Upper lobe of left lung (tissue), 6 donors: ENCODE results near the gene PRKACA. TPM values are rescaled to one million over a fixed set of nuclear protein-coding genes. Genes with fewer than 3 reads are reported as not detected.

ENCODE experiments used
- ATAC-seq, 2 donors: fragments of 200-7000 bp; cut with Tn5 transposase; one replicate each; pipeline ENCODE4 v1.9.1; 2022; ENCODE audit warnings: mild to moderate bottlenecking in 2 of 2, moderate library complexity in 2 of 2; ENCODE audit not compliant: low FRiP score in 2 of 2
- DNase-seq, 2 donors: peaks; one replicate each; pipeline ENCODE4 v3.0.0-alpha.2; 2019 to 2020
- H3K27ac ChIP-seq, 4 donors: fragments of 200-600 bp; sonication (generic); one replicate each; pipeline ENCODE4 v1.5.1; 2016 to 2019
- H3K27me3 ChIP-seq, 4 donors: fragments of 200-600 bp; sonication (generic); one replicate each; pipeline ENCODE4 v1.5.1; 2017 to 2019
- H3K36me3 ChIP-seq, 4 donors: fragments of 200-600 bp; sonication (generic); one replicate each; pipeline ENCODE4 v1.5.1; 2016 to 2019
- H3K4me1 ChIP-seq, 4 donors: fragments of 200-600 bp; sonication (generic); one replicate each; pipeline ENCODE4 v1.5.1; 2018 to 2019
- H3K4me3 ChIP-seq, 4 donors: fragments of 200-600 bp; sonication (generic); one replicate each; pipeline ENCODE4 v1.5.1; 2017 to 2019; ENCODE audit warnings: mild to moderate bottlenecking in 2 of 4, moderate library complexity in 1 of 4
- H3K9me3 ChIP-seq, 4 donors: fragments of 200-600 bp; sonication (generic); one replicate each; pipeline ENCODE4 v1.5.1; 2018 to 2019
- CTCF ChIP-seq, 6 experiments: fragments of 450-650 bp in 4 of 6; fragments of 200-600 bp in 2 of 6; sonication (generic) in 2 of 6; IDR thresholded peaks; one replicate each; pipeline ENCODE4 v1.5.1; 2016 to 2019; ENCODE audit warnings: antibody characterized with exemption in 6 of 6
- EP300 ChIP-seq, 4 donors: sonication (generic); formaldehyde crosslinking; IDR thresholded peaks; one replicate each; pipeline ENCODE4 v1.5.1; 2017; ENCODE audit warnings: antibody characterized with exemption in 4 of 4, control low read depth in 2 of 4
- POLR2A ChIP-seq, 4 donors: fragments of 450-650 bp; IDR thresholded peaks; one replicate each; pipeline ENCODE4 v1.5.1; 2016 to 2017; ENCODE audit warnings: antibody characterized with exemption in 4 of 4, mild to moderate bottlenecking in 2 of 4
- POLR2AphosphoS5 ChIP-seq, 2 donors: sonication (generic); formaldehyde crosslinking; IDR thresholded peaks; one replicate each; pipeline ENCODE4 v1.5.1; 2017; ENCODE audit warnings: antibody characterized with exemption in 2 of 2
- WGBS, 2 donors: methylation state at CpG; one replicate each; pipeline ENCODE4 v1.1.5; 2017 to 2018; 5-methylcytosine and 5-hydroxymethylcytosine counted together
- total RNA-seq, 6 donors: library from RNA; depleted of rRNA in 4 of 6; stranded (reverse); fragments of >200 nt in 4 of 6; gene quantifications; one replicate each; pipeline versions ENCODE4 v1.1.0 to v1.2.1, GENCODE V29; 2016 to 2021
- donor health status: DM: no; HTN: no; CAD: no; lungs with moderate emphysema.
- donor health status: DM: no; HTN: yes; CAD: no; lungs with severe emphysema.

PRKACA gene
- total RNA-seq, 6 donors from 2014 or later: 24.1 to 107 (median 51.7) TPM

- H3K27ac ChIP-seq: peak overlapping the region; percentile 95 to 98 (median 98)
- DNase-seq (peak in 1 of 2 donors; percentile 96), ATAC-seq (peak; percentile 64 to 70)
- TF ChIP-seq POLR2AphosphoS5 (IDR thresholded peaks at IDR 0.05) (peak; percentile 83 to 91), POLR2A (IDR thresholded peaks at IDR 0.05) (peak in 3 of 4 donors; percentile 55 to 82 (median 79)), CTCF (IDR thresholded peaks at IDR 0.05) (peak in 3 of 6 experiments; percentile 4 to 33 (median 17)), EP300 (IDR thresholded peaks at IDR 0.05) (peak in 1 of 4 donors; percentile 60)
- no peaks in the 10 kb centered on the region for H3K27me3 ChIP-seq
- H3K4me1 ChIP-seq: peaks cover 48 to 56% (median 50%) of the 10 kb centered on the region in 4 donors
- peak overlapping the region; percentile 54 to 97 (median 90) for H3K4me3 ChIP-seq
- H3K36me3 ChIP-seq: no peaks in the 10 kb centered on the region
- 4 to 5% methylated on average over 18 to 21 of the region's 61 CpGs for WGBS, 2 donors
- H3K9me3 ChIP-seq: no peaks in the 10 kb centered on the region
Measured at GRCh38 chr19:14118165-14119051, 846 bp upstream of the PRKACA start.

GRCh38 chr19:14116918-14117578 lies 514 bp downstream of the PRKACA start:
- Histone ChIP-seq H3K4me3 (peak overlapping the region; percentile 88 to 97 (median 94)), H3K4me1 (peaks cover 62 to 70% (median 64%) of the 10 kb centered on the region in 4 donors), H3K27ac (peak overlapping the region; percentile 71 to 98 (median 90)), H3K27me3 (no peaks in the 10 kb centered on the region), H3K9me3 (no peaks in the 10 kb centered on the region), H3K36me3 (no peaks in the 10 kb centered on the region)
- WGBS, 2 donors: 0 to 3% methylated on average over 9 to 17 of the region's 33 CpGs
- TF ChIP-seq POLR2A (IDR thresholded peaks at IDR 0.05) (no peak), CTCF (IDR thresholded peaks at IDR 0.05) (no peak), POLR2AphosphoS5 (IDR thresholded peaks at IDR 0.05) (no peak)
- DNase-seq (peak in 1 of 2 donors; percentile 33), ATAC-seq (no peak)

- DNase-seq: no peak
- Histone ChIP-seq H3K9me3 (no peaks in the 10 kb centered on the region), H3K4me1 (peaks cover 65 to 74% (median 67%) of the 10 kb centered on the region in 4 donors), H3K27ac (peak overlapping the region; percentile 71 to 98 (median 90)), H3K36me3 (no peaks in the 10 kb centered on the region), H3K4me3 (peak overlapping the region; percentile 88 to 97 (median 94)), H3K27me3 (no peaks in the 10 kb centered on the region)
- no peak for ATAC-seq
- 8 to 26% methylated on average over 6 of the region's 6 CpGs for WGBS, 2 donors
- TF ChIP-seq CTCF (IDR thresholded peaks at IDR 0.05): no peak
- TF ChIP-seq POLR2A (IDR thresholded peaks at IDR 0.05): no peak
- TF ChIP-seq POLR2AphosphoS5 (IDR thresholded peaks at IDR 0.05): no peak
- TF ChIP-seq EP300 (IDR thresholded peaks at IDR 0.05): no peak
Measured at GRCh38 chr19:14116525-14116917, 1.0 kb downstream of the PRKACA start.

GRCh38 chr19:14115756-14116155 lies 1.8 kb downstream of the PRKACA start:
- Histone ChIP-seq H3K27ac (peak overlapping the region; percentile 71 to 98 (median 90)), H3K4me1 (peaks cover 65 to 74% (median 67%) of the 10 kb centered on the region in 4 donors), H3K4me3 (peak overlapping the region in 1 of 4 donors; percentile 88)

More at GRCh38 chr19:14115756-14116155, 1.8 kb downstream of the PRKACA start:
- DNase-seq (no peak), ATAC-seq (no peak)
- no peaks in the 10 kb centered on the region for H3K36me3 ChIP-seq
- H3K27me3 ChIP-seq: no peaks in the 10 kb centered on the region
- no peak for TF ChIP-seq POLR2A (IDR thresholded peaks at IDR 0.05)
- TF ChIP-seq CTCF (IDR thresholded peaks at IDR 0.05): no peak
- no peak for TF ChIP-seq EP300 (IDR thresholded peaks at IDR 0.05)
- no peak for TF ChIP-seq POLR2AphosphoS5 (IDR thresholded peaks at IDR 0.05)
- 77 to 85% methylated on average over 5 of the region's 5 CpGs for WGBS, 2 donors
- H3K9me3 ChIP-seq: no peaks in the 10 kb centered on the region
